Iris pigment epithelial cell (primary cell): ENCODE results near the gene DCLK1.

Experiments
- DNase-seq: peaks from one replicate; pipeline ENCODE4 v3.0.0-alpha.2; 2011; ENCODE audit warnings: low read depth

DCLK1 gene

GRCh38 chr13:36038785-36039555 lies 92.2 kb downstream of the DCLK1 start:
- no peak for DNase-seq

GRCh38 chr13:36033035-36033434 lies 98.1 kb downstream of the DCLK1 start:
- no peak for DNase-seq

GRCh38 chr13:36031490-36031889 lies 99.7 kb downstream of the DCLK1 start:
- no peak for DNase-seq

- DNase-seq: peak; percentile 79
These were observed 100.4 kb downstream of the DCLK1 start for GRCh38 chr13:36030670-36031331.

- DNase-seq: peak; percentile 17
These were observed 102.0 kb downstream of the DCLK1 start for GRCh38 chr13:36029166-36029565.

DNA sequence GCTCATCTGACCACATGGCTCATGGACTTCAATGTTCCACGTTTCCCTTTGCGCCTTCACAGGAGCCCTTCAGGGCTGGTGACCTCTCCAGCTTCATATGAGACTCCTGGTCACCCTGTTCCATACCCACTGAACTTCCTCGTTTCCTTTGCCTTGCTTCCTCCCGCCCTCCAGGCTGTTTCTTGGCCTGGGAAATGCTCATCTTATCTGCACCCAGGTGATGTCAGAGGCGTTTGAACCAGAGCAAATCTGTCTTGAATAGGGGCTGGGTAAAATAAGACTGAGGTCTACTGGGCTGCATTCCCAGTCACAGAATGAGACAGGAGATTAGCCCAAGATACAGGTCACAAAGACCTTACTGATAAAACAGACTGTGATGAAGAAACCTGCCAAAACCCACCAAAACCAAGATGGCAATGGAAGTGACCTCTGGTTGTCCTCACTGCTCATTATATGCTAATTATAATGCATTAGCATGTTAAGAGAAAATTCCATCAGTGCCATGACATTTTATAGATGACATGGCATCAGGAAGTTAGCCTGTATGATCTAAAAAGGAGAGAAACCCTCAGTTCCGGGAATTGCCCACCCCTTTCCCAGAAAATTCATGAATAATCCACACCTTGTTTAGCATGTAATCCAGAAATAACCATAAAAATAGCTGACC lies 102.7 kb downstream of the DCLK1 start:
- no peak for DNase-seq

DNA sequence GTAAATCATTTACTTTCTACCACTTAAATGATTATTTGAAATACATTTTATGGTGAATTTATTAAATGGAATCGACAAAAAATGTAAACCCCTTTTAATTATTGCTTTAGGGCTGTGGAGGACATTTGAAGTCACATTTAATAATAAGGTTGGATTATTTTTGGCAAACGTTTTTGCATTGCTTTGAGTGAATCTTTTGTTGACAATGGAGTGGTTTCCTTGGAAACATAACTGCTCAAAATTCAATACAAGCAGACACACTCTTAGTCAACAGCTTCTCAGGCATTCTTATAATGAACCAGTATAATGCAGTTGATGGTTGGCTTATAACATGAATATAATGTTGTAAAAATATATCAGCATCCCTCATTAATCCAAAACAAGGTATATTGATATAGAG lies 104.7 kb downstream of the DCLK1 start:
- no peak for DNase-seq

DNA sequence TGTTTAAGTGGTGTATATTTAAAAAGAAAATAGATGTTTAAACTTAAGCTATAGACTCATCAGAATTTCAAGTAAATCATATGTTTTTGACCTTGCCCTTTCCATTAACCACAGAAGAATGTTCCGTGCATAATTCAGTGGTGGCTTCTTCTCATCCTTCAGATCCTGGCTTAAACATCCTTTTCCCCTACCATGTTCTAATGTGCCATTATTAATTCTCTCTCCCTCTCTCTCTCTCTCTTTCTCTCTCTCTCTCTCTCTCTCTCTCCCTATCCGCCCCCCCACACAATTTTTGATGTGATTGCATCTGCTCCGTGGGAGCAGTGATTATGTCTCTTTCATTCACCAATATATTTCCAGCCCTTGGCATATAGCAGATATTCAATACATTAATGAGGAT lies 116.4 kb downstream of the DCLK1 start:
- DNase-seq: no peak

DNA sequence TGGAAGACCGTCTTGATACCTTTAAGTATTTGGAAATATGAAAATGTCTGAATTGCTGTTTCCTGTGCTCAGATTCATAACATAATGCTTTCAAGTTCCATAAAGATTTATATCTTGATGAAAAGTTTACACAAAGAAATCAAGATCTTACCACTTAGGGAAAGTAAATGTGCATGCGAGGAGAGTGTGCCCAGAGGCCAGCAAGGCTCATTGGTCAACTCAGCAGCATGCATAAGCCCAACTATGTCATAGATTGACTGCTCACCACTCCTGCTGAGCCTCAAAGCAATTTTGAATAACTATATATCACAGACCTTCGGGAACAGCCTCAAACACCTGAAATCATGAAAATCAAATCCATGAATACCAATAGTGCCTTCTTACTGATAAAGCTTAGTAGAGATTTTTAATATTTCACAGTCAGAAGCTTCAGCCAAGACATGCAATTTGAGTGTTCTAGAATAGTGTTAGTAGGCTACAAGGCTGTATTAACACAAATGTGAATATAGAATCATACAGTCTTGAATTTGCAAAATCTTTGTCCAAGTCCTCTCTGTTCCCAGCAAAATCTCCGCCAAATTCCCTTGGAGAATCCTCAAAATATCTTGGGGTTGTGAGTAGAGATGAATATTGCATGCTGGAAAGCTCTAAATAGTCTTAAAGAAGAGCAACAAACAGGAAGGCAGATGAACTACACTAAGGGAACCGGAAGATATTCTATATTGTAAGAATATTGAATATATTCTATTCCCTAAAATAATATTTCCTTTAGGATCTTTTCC lies 124.1 kb downstream of the DCLK1 start:
- no peak for DNase-seq

GRCh38 chr13:36006347-36006746 lies 124.8 kb downstream of the DCLK1 start:
- peak; percentile 36 for DNase-seq

DNA sequence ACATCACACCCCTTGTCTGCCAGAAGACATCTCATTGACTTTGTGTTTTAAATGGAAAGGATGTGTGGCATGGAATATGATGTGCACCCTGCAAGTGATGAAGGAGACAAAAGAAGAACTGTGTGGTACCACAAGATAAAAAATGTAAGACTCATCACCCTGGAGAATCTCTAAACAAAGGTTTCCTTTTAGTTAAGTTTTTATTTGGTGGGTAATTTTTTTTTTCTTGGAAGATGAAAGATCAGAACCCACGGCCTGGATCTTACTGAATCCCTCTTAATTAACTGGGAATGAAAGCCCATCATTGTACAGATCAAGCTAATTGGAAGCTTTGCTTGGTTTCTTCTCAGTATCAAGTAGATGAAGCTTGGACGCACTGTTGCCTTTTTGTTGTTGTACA lies 129.6 kb downstream of the DCLK1 start:
- DNase-seq: no peak

DNA sequence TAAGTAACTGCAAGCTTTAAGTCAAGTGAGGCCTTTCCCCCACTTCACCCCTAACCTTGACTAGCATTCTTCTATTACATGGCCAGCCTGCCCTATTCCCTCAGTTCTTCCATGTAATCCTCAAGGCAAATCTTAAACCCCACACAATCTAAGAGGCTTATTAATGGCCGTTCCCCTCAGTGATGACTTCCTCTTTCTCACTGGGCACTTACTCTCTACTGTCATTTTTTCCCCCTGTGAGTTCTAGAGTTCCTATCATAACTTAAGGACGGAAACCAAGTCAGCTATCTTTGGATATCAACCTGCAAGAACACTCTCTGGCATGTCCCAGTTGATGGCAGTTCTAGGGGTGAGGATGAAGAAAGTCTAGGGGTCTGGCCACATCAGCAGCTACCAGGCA lies 131.2 kb downstream of the DCLK1 start:
- no peak for DNase-seq

- no peak for DNase-seq
These were observed 134.8 kb downstream of the DCLK1 start for GRCh38 chr13:35996360-35996759.

DNA sequence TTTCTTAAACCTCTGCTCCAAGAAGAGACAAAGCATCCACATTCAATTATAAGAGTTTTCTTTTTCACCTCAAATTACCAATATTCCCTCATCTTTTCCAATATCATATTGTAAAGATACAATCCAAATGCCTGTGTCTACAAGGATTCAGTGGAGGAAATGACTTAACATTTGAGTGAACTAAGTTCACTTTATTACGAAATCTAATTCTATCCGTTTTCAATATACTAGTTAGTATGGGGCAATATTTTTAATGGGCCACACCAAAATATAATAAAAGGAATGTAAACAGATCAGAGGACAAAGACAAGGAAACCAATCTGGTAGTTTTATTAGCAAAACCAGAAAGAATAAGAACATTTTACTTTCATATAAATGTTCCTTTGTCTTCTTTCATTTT lies 136.0 kb downstream of the DCLK1 start:
- DNase-seq: peak; percentile 30

DNA sequence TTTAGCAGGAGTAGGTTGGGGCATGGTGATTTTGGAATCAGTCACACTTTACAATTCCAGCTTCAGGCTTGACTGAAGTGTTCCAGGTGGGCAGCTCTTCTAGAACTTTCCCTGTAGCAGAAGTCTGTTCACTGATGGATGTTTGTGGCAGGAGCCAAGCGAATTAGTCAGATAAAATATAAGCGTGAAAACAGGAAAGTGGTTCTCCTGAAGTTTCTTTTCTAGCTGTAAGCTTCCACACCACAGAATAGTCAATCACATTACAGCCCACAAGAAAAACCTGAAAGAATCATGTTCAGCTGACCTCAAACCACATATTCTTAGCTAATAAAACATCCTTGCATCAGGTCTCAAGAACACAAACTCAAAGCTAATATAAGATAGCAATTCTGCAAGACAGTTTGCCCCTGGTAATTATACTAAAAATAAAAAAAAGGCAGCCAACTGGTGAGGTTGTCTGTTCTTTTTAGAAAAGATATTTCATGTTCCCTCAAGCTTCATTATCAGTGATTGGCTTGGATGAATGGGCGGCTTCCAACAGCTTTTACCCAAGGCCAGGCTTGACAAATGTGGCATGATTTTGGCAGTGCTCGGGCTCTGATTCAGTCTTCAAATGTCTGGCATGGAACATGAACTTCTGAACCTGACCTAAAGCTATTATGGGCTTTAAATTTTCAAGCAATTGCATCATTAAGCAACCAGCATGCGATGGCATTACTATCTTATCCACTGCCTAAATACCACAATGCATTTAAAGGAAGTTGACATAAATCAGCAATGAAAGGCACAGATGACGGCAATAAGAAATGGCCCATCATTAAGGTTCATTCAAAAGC lies 136.8 kb downstream of the DCLK1 start:
- peak; percentile 93 for DNase-seq

DNA sequence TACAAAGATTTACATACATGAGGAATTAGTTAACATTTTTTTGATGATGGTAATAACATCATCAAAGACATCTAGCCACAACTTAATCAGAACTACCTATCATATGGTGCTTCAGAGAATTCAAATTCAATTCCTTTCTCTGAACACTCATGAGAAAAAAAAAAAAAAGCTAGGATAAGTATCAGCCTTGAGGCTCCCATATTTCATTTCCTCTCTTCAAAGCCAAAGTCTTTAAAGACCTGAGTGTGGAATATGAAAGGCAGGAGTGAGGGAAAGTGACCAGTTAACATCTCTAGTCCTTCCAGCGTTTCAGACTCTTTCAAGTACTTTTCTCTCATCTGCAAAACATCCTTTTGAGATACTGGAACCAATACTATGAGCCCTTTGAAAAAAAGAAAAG lies 137.5 kb downstream of the DCLK1 start:
- DNase-seq: no peak

DNA sequence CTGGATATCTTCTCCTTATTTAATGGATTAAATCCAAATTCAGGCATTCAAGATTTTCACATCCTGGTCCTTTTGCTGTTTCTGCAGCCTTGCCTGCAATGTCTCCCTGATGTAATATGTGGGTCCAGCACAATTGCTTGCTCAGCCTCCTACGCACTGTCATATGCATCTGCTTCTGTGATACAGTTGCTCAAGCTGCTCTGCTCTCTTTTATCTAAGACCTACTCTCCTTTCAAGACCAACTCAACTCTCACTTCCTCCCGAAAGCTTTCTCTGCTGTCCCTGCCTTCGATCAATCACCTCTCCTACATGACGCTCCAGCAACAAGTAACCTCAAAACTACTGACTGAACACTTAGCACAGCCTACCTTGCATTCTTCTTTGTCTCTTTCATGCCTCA lies 138.2 kb downstream of the DCLK1 start:
- no peak for DNase-seq

DNA sequence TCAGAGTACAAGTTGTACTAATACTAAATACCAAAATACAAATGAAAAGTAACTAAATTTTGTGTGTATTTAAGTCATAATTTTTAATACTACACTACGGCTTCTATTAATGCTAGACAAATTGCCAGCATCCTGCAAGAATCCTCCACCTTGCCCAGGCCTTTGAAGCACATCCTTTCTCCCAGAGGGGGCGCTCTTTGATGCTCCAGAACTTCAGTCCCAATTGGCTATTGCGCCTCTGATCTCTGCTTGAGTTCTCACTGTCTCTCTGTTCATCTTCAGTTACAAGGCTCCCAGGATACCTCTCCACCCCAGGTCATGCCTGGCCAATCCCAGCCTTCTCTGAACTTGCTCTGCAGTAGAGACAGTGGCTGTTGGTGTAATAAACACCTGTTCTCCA lies 141.0 kb downstream of the DCLK1 start:
- DNase-seq: no peak

DNA sequence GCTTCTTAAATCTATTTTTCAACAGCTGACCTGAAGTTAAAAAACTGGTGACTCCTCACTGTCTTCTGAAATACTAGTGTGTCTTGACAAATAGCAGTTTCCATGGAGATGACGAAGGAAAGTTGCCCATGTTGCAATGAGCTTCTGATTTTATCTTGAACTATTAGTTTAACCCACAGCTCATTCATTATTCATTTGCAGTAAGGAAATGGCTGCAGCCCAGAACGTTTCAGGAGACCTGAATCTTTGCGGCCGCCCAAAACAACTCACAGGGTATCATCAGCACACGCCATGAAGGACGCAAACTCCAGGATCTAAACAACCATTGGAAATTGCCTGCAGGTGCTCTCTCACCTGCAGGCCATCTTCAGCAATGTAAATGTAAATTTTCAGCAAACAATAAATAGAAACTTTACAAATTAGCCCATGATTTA lies 142.5 kb downstream of the DCLK1 start:
- DNase-seq: peak; percentile 65

DNA sequence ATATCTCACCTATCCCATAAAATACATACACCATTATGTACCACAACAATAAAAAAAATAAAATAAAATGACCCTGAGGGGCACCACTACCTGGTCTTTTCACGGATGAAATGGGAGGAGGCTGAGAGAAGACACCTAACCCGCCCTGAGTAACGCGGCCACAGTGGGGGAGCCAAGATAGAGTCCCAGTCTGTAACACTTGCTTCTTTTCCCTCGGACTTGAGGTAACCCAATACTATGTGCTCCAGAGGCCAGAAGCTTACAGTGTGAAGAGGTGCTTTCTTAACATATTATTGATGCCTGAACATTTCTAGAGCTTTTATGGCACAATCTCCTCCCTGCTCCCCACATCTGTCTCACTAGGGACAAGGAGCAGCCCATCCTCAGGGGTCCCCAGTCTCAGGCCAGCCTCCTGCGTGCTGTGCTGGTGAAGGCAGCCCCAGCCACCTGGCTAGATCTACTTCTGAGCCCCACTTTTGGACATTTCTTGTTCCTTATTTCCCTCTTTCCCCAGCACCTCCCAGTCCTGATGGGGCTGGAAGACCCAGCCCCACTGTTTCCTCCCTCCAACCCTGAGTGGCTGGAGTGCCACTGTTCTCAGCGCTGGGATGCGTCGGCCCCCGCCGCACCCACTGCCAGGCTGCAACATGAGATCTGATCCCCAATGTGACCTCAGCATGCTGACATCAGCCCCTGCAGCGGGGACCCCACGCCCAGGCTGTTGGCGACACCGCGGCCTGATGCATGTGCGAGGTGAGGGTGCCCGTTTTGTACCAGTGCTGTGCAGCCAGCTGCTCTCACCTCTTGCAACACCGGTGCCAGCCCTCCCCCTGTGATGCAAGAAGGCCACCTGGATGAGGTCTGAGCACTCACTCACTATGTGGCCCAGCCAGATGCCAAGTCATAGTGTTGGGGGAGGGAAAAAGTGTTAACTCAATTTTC lies 143.3 kb downstream of the DCLK1 start:
- no peak for DNase-seq
